Prostate gland (tissue), 2 donors: Measurements from ENCODE around the gene ALK.

Experiments
- POLR2AphosphoS5 ChIP-seq: sonication (generic); formaldehyde crosslinking; IDR thresholded peaks from one replicate; pipeline ENCODE4 v1.6.1; 2017; ENCODE audit warnings: antibody characterized with exemption
- TF ChIP-seq, protein P1 (sequence below), 4 experiments: fragments of 200-600 bp in 2 of 4; fragments of 450-650 bp in 2 of 4; sonication (generic) in 2 of 4; IDR thresholded peaks; 1 replicate in 3 of 4; 2 replicates in 1 of 4; pipeline ENCODE4 v1.5.1; 2016 to 2019; ENCODE audit warnings: antibody characterized with exemption in 4 of 4, mild to moderate bottlenecking in 2 of 4, moderate library complexity in 2 of 4

DNA sequence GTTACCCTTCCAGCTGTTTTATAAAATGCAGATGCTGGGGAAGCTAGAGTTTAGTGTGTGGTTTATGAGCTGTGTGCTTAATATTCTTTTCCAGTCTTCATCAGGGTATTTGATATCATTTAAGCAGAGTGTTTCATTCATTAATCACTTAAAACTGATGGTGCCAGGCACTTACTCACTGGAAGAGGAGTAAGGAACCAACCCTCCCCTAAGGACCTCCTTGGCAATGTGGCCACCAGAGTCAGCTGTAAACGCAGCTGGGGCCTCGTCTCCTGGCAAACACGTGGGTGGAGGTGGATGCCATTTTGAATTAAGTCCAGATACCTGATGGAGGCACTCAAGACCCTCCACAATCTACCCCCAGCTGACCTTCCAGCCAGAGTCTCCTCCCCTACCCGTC is 474.5 kb downstream of the ALK start:
- TF ChIP-seq, protein P1, sequence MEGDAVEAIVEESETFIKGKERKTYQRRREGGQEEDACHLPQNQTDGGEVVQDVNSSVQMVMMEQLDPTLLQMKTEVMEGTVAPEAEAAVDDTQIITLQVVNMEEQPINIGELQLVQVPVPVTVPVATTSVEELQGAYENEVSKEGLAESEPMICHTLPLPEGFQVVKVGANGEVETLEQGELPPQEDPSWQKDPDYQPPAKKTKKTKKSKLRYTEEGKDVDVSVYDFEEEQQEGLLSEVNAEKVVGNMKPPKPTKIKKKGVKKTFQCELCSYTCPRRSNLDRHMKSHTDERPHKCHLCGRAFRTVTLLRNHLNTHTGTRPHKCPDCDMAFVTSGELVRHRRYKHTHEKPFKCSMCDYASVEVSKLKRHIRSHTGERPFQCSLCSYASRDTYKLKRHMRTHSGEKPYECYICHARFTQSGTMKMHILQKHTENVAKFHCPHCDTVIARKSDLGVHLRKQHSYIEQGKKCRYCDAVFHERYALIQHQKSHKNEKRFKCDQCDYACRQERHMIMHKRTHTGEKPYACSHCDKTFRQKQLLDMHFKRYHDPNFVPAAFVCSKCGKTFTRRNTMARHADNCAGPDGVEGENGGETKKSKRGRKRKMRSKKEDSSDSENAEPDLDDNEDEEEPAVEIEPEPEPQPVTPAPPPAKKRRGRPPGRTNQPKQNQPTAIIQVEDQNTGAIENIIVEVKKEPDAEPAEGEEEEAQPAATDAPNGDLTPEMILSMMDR (IDR thresholded peaks at IDR 0.05) = no peak
- no peak for TF ChIP-seq POLR2AphosphoS5
